A549 (cell line): ENCODE measurements around the gene HCN2.

Experiments used
- CBX2 ChIP-seq: fragments of 200-600 bp; sonication (generic); IDR thresholded peaks from 2 replicates; pipeline ENCODE4 v1.6.1; 2016; ENCODE audit warnings: low read depth, mild to moderate bottlenecking, borderline replicate concordance
- EP300 ChIP-seq, 2 experiments: fragments of >200 bp; sonication (Bioruptor Twin); formaldehyde crosslinking; IDR thresholded peaks; 2 replicates in 1 of 2; 3 replicates in 1 of 2; pipeline ENCODE4 v1.6.1; 2016 to 2017
- TF ChIP-seq, protein P1 (sequence below): fragments of >200 bp; sonication (Bioruptor Twin); formaldehyde crosslinking; IDR thresholded peaks from 3 replicates; pipeline ENCODE4 v1.5.1; 2016

- TF ChIP-seq, protein P1, sequence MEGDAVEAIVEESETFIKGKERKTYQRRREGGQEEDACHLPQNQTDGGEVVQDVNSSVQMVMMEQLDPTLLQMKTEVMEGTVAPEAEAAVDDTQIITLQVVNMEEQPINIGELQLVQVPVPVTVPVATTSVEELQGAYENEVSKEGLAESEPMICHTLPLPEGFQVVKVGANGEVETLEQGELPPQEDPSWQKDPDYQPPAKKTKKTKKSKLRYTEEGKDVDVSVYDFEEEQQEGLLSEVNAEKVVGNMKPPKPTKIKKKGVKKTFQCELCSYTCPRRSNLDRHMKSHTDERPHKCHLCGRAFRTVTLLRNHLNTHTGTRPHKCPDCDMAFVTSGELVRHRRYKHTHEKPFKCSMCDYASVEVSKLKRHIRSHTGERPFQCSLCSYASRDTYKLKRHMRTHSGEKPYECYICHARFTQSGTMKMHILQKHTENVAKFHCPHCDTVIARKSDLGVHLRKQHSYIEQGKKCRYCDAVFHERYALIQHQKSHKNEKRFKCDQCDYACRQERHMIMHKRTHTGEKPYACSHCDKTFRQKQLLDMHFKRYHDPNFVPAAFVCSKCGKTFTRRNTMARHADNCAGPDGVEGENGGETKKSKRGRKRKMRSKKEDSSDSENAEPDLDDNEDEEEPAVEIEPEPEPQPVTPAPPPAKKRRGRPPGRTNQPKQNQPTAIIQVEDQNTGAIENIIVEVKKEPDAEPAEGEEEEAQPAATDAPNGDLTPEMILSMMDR = no peak
- no peak for TF ChIP-seq CBX2
- TF ChIP-seq EP300 (IDR thresholded peaks at IDR 0.05) = no peak
Observed at GRCh38 chr19:661427-662196, 71.9 kb downstream of the HCN2 start.
